Endodermal cell (in vitro differentiated cells): Measurements from ENCODE around the gene CAPN1. TPM values are rescaled to one million over a fixed set of nuclear protein-coding genes. Genes with fewer than 3 reads are reported as not detected.
A peak's percentile ranks its signal among the peaks of the same experiment; 100 is the strongest.

Experiments used
- DNase-seq: peaks from one replicate; pipeline ENCODE4 v3.0.0-alpha.2; 2017
- H3K27ac ChIP-seq: 2 replicates; pipeline ENCODE4 v1.5.1; 2013; ENCODE audit warnings: mild to moderate bottlenecking, low read depth, low read length, moderate library complexity
- H3K27me3 ChIP-seq: 2 replicates; pipeline ENCODE4 v1.6.1; 2013; ENCODE audit warnings: mild to moderate bottlenecking, low read length, moderate library complexity; ENCODE audit not compliant: insufficient read depth, control insufficient read depth, poor library complexity, severe bottlenecking
- H3K36me3 ChIP-seq: 2 replicates; pipeline ENCODE4 v1.7.0; 2013; ENCODE audit warnings: mild to moderate bottlenecking, low read length, moderate library complexity; ENCODE audit not compliant: control insufficient read depth, insufficient read depth
- H3K4me1 ChIP-seq: one replicate; pipeline ENCODE4 v1.7.0; 2013; ENCODE audit warnings: low read length; ENCODE audit not compliant: control insufficient read depth, insufficient read depth
- H3K4me3 ChIP-seq: 2 replicates; pipeline ENCODE4 v1.5.1; 2013; ENCODE audit warnings: mild to moderate bottlenecking, low read length, moderate library complexity
- H3K9ac ChIP-seq: 2 replicates; pipeline ENCODE4 v1.6.1; 2013; ENCODE audit warnings: mild to moderate bottlenecking, low read length, moderate library complexity; ENCODE audit not compliant: poor library complexity, severe bottlenecking; ENCODE audit errors: extremely low read depth
- H3K9me3 ChIP-seq: 2 replicates; pipeline ENCODE4 v1.6.1; 2013; ENCODE audit warnings: mild to moderate bottlenecking, low read length, moderate library complexity; ENCODE audit not compliant: control insufficient read depth
- H3K27ac Mint-ChIP-seq: 2 replicates; pipeline ENCODE4 v1.8.0; 2020; ENCODE audit warnings: mixed read lengths
- H3K27me3 Mint-ChIP-seq: 2 replicates; pipeline ENCODE4 v1.8.0; 2021; ENCODE audit warnings: mild to moderate bottlenecking, mixed read lengths; ENCODE audit not compliant: insufficient read depth
- H3K36me3 Mint-ChIP-seq: 2 replicates; pipeline ENCODE4 v1.8.0; 2020; ENCODE audit warnings: low read depth, mixed read lengths
- H3K4me1 Mint-ChIP-seq: 2 replicates; pipeline ENCODE4 v1.8.0; 2020; ENCODE audit warnings: mixed read lengths
- H3K4me3 Mint-ChIP-seq: 2 replicates; pipeline ENCODE4 v1.8.0; 2020; ENCODE audit warnings: mild to moderate bottlenecking, moderate library complexity, mixed read lengths
- H3K9me3 Mint-ChIP-seq: 2 replicates; pipeline ENCODE4 v1.8.0; 2020; ENCODE audit warnings: mild to moderate bottlenecking, mixed read lengths
- CTCF ChIP-seq: fragments of 200-600 bp; sonication (generic); conservative IDR thresholded peaks from 2 replicates; pipeline ENCODE4 v1.5.0; 2021; ENCODE audit warnings: antibody characterized with exemption, mild to moderate bottlenecking
- WGBS, 2 experiments: methylation state at CpG; one replicate each; pipeline versions ENCODE4 v1.1.5 to v1.1.7; 2013; ENCODE audit warnings: missing lambda C conversion rate in 2 of 2, mixed read lengths in 1 of 2; ENCODE audit not compliant: insufficient coverage in 1 of 2, insufficient read length in 1 of 2; 5-methylcytosine and 5-hydroxymethylcytosine counted together
- total RNA-seq, 2 donors: library from RNA; stranded (reverse); fragmentation: NEBNext Ultra II Directional in 1 of 2; extraction: Animal tissue kit (Norgen Biotek cat#: 25700) in 1 of 2; gene quantifications; 2 replicates in 1 of 2; 3 replicates in 1 of 2; pipeline ENCODE4 v1.2.1, GENCODE V29; 2021

Gene CAPN1
- total RNA-seq, 2 donors from 2014 or later = 183 to 223 TPM

- H3K4me3 Mint-ChIP-seq = no peak overlapping the region
- Histone ChIP-seq H3K9me3 (no peaks in the 10 kb centered on the region), H3K4me3 (no peak overlapping the region), H3K9ac (no peak overlapping the region), H3K36me3 (peaks cover 4% of the 10 kb centered on the region), H3K27ac (no peak overlapping the region), H3K4me1 (peaks cover 6% of the 10 kb centered on the region), H3K27me3 (no peaks in the 10 kb centered on the region)
- no peak for TF ChIP-seq CTCF
- H3K4me1 Mint-ChIP-seq = peaks cover 22% of the 10 kb centered on the region
- 92 to 95% methylated on average over 4 to 8 of the region's 8 CpGs for WGBS, 2 experiments
- H3K27ac Mint-ChIP-seq = no peak overlapping the region
- no peaks in the 10 kb centered on the region for H3K9me3 Mint-ChIP-seq
- DNase-seq = no peak
- H3K27me3 Mint-ChIP-seq = peaks cover 7% of the 10 kb centered on the region
- H3K36me3 Mint-ChIP-seq = peaks cover 7% of the 10 kb centered on the region
Observed at GRCh38 chr11:65223011-65223410, 41.3 kb downstream of the CAPN1 start.

DNA sequence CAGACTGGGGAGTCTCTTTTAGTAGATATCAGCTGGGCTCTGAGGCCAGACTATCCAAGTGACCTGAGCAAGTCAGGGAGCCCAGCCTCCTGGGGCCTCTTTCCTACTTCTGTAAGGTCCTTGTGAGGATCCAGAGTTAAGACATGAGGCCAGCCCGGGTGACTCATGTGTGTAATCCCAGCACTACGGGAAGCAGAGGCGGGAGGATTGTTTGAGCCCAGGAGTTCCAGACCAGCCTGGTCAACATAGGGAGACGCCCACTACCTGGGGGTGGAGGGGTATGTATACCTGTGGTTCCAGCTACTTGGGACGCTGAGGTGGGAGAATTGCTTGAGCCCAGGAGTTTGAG is 43.2 kb downstream of the CAPN1 start:
- H3K27me3 Mint-ChIP-seq = peaks cover 7% of the 10 kb centered on the region

GRCh38 chr11:65225279-65226102 is 43.8 kb downstream of the CAPN1 start:
- peak; percentile 81 for TF ChIP-seq CTCF
- Histone ChIP-seq H3K27ac (no peak overlapping the region), H3K4me1 (peaks cover 6% of the 10 kb centered on the region), H3K9me3 (peaks cover 10% of the 10 kb centered on the region), H3K36me3 (peaks cover 7% of the 10 kb centered on the region), H3K4me3 (peak overlapping the region; percentile 63), H3K27me3 (no peaks in the 10 kb centered on the region), H3K9ac (no peak overlapping the region)
- Mint-ChIP-seq H3K27me3 (peaks cover 7% of the 10 kb centered on the region), H3K36me3 (peaks cover 23% of the 10 kb centered on the region), H3K4me1 (peaks cover 15% of the 10 kb centered on the region), H3K27ac (peak overlapping the region; percentile 87), H3K9me3 (peaks cover 9% of the 10 kb centered on the region), H3K4me3 (peak overlapping the region; percentile 58)
- peak; percentile 89 for DNase-seq
- 10 to 17% methylated on average over 17 to 41 of the region's 42 CpGs for WGBS, 2 experiments

More for the DNA sequence above, 43.2 kb downstream of the CAPN1 start:
- Histone ChIP-seq H3K9ac (no peak overlapping the region), H3K27me3 (no peaks in the 10 kb centered on the region), H3K36me3 (peaks cover 7% of the 10 kb centered on the region), H3K27ac (no peak overlapping the region), H3K4me3 (no peak overlapping the region), H3K4me1 (peaks cover 6% of the 10 kb centered on the region), H3K9me3 (peaks cover 4% of the 10 kb centered on the region)
- Mint-ChIP-seq H3K4me1 (peaks cover 15% of the 10 kb centered on the region), H3K36me3 (peaks cover 18% of the 10 kb centered on the region), H3K4me3 (peak overlapping the region; percentile 58), H3K27ac (peak overlapping the region; percentile 87), H3K9me3 (peaks cover 3% of the 10 kb centered on the region)
- DNase-seq = peak; percentile 89
- WGBS, 2 experiments = 29 to 33% methylated on average over 3 to 5 of the region's 5 CpGs
- no peak for TF ChIP-seq CTCF
